Measurements from ENCODE around the gene MAPK10.

DNA sequence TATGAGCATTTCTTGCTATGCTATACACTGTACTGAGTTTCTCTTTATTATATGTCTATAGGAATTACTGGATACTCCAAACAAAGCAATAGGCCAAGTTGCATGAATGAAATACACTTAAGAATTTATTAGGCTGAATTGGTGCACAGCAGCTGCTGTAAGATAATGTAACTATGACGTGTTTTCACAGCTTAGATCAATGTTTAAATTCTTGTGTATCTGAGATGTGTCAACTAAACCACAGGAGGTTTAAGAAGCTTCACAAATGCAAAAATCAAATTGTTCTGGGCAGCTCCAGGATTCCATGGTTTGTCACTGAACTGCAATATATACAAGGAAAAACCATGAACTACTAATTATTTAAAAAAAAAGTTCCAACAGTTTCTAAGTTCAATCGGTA lies 156.7 kb downstream of the MAPK10 start:
- TF ChIP-seq POLR2AphosphoS5 (IDR thresholded peaks at IDR 0.05) (no peak), POLR2A (IDR thresholded peaks at IDR 0.05) (no peak), EP300 (IDR thresholded peaks at IDR 0.05; ENCODE audit: low read depth) (no peak)
- TF ChIP-seq, protein P1, sequence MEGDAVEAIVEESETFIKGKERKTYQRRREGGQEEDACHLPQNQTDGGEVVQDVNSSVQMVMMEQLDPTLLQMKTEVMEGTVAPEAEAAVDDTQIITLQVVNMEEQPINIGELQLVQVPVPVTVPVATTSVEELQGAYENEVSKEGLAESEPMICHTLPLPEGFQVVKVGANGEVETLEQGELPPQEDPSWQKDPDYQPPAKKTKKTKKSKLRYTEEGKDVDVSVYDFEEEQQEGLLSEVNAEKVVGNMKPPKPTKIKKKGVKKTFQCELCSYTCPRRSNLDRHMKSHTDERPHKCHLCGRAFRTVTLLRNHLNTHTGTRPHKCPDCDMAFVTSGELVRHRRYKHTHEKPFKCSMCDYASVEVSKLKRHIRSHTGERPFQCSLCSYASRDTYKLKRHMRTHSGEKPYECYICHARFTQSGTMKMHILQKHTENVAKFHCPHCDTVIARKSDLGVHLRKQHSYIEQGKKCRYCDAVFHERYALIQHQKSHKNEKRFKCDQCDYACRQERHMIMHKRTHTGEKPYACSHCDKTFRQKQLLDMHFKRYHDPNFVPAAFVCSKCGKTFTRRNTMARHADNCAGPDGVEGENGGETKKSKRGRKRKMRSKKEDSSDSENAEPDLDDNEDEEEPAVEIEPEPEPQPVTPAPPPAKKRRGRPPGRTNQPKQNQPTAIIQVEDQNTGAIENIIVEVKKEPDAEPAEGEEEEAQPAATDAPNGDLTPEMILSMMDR (IDR thresholded peaks at IDR 0.05): no peak
